T-helper 2 cell (primary cell): ENCODE results near the gene HES2.
"Not testable (repeated sequence)": the region's sequence is repeated elsewhere in the genome, so short reads cannot be mapped to it uniquely, and the experiment has no call there.

Experiments
- DNase-seq, 5 experiments: peaks; one replicate each; pipeline versions ENCODE4 v3.0.0 to v3.0.0-alpha.2; 2012 to 2022

Gene HES2

DNA sequence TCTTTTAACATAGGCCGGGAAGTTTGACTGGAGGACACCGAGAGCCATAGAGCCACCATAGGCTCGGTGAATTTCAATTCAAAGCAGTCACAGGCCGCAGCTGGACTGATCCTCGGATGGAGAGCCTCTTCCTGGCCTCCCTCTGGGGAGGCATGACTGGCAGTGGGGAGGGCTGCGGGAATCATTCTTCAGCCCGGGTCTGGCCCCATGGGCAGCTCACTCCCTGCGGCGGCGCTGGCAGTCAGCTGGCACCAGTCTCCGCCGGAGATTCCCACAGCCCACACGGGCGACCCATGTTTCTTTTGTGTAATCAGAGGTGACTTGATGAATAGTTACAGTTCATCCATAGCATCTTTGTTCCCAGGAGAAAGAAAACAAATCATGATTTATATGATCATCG lies 15.4 kb upstream of the HES2 start:
- no peak for DNase-seq

DNA sequence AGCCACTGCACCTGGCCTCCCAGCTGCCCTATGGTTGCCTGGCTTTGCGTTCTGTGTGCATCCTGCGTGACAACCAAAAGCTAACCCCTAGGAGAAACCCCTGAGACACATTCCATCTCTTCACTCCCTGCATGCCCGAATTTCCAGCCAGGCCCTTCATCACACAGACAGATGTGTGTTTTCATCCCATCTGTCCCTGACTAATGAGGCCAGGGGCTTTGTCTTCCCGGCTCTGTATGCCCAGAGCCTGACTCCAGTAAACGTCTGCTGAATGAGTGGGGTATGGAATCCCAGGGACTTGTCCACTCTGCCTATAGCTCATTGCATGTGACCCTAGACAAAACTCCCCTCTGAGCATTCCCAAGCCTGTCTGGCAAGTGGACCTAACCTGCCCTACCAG lies 14.5 kb upstream of the HES2 start:
- DNase-seq, result no peak

DNA sequence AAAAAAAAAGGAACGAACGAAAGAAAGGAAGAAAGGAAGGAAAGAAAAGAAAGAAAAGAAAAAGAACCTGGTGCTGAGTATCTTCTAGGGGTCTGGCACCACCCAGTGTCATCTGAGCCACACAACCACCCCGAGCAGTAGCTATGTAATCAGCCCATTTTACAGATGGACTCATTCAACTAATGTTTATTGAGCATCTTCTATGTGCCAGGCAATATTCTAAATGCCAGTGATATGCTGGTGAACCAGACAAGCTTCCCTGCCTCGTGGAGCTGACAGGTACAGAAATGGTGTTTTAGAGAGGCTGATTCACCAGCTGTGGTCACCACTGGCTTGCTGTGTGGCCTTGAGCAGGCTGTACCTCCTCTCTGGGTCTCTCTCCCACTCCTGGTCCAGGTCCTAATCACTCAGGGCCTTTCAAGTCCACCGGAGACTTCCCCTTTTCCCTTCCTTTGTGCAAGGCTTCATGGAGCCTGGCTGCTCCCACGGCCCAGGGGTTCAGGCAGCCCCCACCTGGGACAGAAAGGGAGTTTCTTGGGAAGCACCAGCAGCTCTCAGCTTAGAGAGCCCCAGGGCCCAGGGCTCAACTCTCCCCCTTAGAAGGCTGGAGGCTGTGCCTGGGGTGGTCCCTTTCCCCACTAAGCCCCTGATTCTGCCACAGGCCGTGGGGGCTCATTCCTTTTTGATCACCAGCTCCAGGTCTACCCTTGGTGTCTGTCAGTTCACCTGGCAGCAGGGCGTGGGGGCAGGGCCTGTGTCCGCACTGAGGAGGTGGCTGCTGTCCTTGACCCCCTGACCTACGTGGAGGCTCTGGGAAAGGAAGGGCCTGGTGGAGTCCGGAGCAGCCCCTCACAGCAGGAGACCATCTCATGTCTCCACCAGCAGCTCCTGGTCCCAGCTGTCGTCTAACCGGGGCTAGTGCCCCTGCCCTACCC lies 12.2 kb upstream of the HES2 start:
- not testable (repeated sequence) for DNase-seq

DNA sequence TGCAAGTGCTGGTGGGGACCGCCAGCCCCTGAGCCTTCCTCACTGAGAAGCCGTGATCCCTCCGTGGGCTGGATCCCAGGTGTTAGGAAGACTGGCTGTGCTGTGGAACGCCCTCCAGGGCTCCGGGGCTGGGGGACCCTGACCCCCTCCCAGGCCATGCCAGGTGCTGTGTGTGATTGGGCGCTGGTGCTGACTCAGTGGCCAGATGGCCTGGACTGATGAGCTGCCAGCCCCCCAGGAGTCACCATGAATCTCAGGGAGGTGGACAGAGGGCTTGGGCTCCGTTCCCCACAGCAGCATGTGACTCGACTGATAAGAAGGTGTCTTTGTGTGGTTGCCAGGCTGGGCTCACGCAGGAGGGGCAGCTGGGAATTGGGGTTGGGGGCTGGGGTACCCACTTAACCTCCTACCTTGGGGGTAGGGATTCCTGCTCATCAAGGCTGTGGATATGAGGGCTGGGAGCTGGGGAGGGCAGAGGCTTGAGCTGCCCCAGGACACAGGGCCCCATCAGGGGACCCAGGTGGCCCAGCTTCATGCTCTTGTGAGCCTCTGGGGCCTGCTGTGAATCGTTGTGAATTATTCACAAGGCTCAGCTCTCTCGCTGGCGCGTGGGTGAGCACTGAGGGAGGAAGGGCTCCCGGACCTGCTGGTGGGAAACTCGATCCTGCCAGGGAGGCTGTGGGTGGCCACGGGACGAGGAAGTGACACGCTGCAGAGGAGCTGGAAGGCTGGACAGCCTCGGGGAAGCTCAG lies 10.1 kb upstream of the HES2 start:
- DNase-seq, result not testable (repeated sequence)

DNA sequence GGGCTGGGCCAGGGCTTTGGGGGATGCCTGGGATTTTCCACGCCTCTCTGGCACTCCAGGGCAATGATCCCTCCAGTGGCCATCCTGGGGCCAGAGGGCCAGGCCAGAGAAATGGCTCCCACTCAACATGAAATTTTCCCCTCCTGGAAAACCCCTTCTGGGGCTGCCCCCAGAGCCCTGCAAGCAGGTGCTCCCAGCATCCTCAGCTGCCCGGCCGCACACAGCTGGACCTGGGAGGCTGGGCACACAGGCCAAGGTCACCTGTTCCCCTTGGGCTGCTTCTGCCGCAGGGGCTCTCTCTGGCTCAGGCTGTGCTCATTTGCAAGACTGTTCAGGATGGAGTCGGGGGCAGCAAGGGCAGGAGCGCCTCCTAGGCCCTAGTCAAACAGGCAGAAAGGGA lies 8.7 kb upstream of the HES2 start:
- not testable (repeated sequence) for DNase-seq

DNA sequence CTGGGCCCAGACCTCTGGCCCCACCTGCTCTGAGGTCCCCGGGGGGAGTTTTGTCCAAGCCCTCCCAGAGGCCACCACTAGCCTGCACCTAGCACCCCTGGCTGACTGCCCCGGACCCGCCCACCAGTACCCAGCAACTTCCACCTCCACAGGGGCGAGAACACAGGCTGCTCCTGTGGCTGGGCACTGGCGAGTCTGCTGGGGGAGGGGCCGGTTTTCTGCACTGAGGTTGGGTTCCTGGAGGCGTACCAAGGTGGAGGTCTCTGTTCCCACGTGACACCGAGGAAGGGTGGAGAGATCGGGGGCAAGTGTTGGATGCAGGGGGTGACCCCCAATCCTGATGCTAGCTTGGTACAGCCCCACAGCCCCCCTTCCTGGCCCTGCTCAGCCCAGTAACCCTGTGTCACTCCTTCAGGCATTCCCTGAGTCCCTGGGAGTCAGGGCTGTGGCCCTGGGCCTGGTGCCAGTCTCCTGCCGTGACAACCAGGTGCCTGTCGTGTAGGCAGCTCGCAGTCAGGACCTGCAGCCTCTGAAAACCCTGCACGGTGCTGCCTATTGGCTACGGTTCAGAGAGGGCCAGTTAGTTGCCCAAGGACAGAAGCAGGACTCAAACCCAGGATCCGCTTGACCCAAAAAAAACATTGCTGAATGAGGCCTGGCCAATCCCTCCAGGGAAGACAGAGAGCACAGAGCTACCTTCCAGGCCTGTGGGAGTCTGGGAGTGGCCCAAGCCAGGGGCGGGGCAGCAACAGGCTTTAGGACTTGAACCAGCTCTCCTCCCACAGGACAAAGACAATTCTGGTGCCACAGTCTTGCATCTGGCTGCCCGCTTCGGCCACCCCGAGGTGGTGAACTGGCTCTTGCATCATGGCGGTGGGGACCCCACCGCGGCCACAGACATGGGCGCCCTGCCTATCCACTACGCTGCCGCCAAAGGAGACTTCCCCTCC lies 8.0 kb upstream of the HES2 start:
- DNase-seq, result no peak

DNA sequence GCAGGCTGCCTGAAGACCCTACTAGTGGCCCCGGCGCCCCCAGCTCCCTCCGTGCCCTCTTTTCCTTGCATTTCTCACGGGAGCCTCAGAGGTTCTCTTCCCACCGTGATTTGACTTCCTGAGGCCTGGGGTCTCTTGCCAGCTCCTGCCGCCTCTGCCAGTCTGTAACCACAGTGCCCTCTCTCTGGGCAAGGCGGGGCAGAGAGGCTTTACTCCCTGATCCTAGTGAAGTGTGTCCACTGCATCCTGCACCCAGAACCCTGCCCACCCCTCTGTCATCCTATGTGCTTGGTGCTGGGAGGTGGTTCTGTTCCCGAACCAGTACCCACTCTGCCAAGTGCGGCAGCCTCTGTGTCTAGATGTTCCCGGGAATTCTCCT lies 7.2 kb upstream of the HES2 start:
- DNase-seq, result no peak

DNA sequence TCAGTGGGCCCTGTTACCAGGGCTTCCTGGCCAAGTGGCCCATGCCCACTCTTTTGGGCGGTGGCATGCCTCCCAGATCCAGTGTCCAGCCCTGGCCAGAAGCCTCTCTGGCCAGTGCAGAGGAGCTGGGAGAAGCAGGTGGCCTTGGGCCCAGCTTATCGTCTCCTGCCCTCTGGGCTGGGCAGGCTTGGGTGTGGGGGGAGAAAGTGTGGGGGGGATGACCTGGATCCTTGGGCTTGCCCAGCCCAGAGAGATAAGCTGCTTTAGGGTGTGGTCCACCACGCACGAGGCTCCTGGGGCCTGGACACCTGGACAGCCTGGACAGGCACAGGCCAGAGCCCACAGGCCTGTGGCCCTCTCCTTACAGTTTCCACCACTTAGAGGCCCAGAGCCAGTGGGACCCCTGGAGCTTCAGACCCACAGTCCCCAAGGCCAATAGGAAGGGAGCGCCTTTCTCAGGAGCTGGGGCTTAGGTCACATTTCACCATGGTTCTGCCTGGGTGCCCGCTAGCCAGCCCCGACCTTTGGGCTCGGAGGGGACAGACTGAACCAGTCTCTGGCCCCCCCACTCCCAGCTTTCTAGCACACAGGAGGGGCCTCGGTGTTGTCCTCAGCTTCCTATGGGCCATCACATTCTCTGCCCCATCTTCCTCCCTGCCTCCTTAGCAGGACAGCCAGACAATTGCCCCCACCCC lies 6.7 kb upstream of the HES2 start:
- DNase-seq, result no peak

DNA sequence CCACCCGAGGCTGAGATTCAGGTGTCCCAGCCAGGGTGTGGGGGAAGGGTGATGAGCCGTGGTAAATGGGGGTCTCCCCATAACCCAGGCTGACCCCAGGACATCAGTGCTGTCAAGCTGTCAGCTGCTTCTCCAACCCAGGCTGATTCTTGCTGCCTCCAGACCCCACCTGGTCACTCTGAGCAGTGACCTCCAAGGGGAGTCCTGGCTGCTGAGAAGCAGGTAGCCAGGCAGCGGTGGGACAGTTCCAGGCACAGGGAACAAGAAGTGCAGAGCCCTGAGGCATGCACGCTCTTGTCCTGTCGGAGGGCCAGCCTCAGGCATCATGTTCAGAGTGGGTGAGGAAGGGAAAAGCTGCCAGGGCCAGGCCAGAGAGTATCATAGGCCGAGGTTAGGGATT lies 5.9 kb upstream of the HES2 start:
- DNase-seq, result no peak

DNA sequence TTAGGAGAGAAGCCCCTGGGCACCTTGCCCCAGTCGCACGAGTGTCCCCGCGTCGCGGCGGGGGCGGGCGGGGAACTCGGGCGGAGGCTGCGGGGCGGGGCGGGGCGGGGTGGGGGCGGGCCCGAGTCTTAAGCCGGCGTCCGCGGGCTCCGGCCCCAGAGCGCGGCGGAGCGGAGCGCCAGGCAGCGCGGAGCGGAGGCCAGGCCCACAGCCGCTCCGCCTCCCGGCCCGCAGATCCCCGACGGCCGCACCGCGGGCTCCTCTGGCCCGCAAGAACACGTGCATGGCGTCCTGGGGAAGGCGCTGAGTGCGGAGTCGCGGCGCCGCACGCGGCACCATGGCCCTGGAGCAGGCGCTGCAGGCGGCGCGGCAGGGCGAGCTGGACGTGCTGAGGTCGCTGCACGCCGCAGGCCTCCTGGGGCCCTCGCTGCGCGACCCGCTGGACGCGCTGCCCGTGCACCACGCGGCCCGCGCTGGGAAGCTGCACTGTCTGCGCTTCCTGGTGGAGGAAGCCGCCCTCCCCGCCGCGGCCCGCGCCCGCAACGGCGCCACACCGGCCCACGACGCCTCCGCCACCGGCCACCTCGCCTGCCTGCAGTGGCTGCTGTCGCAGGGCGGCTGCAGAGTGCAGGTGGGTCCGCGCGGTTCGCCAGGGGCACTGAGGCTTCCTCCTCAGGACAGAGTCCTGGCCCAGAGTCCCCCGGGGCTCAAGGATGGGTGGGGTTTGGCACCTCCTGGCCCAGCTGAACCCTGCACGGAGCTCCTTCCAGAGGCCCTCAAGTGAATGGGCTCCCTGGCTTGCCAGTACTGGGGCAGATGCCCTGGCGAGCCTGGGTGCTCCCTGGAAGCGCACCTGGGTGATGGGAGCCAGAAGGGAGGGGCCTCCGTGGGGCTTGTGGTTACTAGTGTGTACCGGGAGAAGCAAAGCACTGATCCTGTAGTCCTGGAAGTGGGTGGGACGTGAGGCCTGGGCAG lies 5.2 kb upstream of the HES2 start, which contains the start of gene ESPN:
TSS of gene ESPN (plus strand) at position 158 of the 975 bp plus-strand sequence. CDS start at position 338, 180 bp downstream.
- no peak for DNase-seq

DNA sequence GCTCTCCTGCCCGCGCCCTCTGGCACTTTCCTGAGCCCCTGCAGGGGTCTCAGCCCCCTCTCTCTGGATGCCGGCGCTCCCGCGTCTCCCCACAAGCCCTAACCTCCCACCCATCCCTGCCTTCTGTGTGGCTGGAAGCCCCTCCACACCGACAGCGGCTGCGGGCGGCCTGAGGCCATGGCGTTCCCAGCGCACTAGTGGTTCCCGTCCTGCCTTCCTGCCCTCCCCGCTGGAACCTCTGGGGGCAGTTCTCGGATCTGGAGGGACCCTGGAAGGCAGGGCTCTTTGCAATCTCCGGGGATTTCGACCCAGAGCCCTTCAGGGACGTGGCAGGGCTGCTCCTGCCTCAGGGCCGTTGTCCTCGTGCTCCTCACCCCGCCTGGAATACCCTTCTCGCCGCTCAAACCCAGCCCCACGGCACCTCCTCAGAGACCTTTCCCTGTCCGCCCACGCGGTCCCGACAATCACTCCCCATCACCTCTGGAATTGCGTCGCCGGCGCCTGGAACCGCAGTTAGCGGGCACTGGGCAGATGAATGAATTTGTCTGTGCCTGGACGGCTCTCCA lies 4.4 kb upstream of the HES2 start:
- no peak for DNase-seq

DNA sequence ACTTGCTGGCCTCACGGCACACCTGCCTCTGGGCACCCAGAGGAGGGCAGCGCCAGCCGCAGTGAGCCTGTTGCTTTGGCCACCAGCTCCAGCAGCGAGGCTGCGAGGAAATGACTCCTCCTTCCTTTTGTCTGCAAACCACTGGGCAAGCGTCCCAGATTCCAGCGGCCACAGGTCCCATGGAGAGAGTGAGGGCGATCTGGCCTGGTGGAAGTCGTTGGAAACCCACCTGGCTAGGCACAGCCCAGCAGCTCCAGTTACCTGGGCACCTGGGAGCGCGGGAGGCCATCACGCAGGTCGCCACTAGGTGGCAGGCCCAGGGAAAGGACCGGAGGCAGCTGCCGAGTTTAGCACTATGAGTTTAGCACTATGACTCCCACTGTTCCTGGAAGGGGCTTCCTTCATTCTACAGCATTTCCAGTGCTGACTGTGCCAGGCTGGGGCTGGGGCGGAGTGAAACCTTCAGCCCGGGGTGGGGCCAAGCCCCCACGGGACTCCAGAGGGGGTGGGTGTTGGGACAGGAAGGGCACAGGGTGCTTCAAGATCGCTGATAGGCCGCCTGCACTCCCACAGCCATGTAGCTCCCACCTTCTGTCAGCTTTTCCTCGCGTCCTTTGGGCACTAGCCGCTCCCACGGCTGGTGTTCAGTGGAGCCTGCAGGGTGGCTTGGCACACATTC lies 3.7 kb upstream of the HES2 start:
- DNase-seq, result peak; percentile 43 to 65 (median 55)

DNA sequence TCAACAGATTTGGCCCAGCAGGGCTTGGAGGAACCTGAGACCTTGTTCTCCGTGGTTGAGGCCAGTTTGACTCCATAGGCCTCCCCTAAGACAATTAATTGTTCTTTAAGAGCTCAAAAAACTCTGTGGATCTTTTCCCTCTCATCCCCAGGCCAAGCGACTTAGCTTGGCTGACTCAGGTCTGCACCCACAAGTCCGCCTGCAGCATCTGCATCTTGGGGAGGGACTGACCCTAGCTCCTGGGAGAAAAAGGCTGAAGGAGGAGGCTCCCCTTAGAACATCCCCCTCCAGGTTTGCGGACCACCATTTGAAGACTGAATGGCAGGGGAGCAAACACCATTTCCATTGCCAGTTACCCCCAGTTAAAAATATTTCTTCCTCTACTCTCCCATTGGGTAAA lies 1.5 kb upstream of the HES2 start:
- DNase-seq, result no peak

DNA sequence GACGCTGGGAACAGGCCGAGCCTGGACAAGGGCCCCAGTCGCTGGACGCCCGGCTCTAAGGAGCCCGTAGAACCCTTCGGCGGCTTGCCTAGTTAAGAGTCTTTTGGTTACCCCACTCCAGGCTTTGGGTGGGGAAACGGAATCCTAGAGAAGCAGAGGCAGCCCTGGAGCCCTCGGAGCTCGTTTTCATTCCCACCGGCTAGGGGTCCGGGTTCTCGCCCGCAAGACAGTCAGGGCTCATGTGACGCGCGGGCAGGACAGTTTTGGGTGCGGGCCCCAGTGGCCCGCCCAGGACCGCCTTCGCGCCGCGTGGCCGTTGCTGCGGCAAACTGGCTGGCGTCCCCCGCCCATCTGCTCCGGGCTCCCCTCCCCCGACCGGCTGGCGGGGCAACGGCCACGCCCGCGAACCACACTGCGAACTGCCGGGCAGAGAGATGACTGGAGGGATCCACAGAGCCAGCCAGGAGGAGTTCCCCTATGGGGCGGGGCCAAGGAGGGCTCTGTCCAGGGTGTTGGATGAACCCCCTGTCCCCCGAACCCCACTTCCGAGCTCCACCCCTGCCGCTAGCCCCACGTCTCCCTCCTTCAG lies 829 bp upstream of the HES2 start:
- DNase-seq, result no peak

DNA sequence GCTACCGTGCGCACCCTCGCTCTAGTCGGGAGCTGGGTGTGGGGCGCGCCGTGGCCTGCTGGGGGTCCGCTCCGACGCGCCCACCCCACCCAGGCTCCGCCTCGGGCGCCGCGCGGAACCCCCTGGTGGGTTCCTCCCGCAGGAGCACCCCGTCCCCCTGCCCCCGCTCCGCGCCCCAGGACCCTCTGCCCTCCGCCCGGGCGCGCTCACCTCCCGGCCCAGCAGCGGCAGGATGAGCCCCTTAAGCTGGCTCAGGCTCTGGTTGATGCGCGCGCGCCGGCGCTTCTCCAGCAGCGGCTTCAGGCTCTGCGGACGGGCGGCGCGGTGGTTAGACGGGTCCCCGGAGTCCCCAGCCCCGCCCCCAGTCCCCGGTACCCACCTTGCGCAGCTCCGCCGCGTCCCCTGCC lies 319 bp downstream of the HES2 start:
- DNase-seq, result peak in 1 of 5 experiments; percentile 22

DNA sequence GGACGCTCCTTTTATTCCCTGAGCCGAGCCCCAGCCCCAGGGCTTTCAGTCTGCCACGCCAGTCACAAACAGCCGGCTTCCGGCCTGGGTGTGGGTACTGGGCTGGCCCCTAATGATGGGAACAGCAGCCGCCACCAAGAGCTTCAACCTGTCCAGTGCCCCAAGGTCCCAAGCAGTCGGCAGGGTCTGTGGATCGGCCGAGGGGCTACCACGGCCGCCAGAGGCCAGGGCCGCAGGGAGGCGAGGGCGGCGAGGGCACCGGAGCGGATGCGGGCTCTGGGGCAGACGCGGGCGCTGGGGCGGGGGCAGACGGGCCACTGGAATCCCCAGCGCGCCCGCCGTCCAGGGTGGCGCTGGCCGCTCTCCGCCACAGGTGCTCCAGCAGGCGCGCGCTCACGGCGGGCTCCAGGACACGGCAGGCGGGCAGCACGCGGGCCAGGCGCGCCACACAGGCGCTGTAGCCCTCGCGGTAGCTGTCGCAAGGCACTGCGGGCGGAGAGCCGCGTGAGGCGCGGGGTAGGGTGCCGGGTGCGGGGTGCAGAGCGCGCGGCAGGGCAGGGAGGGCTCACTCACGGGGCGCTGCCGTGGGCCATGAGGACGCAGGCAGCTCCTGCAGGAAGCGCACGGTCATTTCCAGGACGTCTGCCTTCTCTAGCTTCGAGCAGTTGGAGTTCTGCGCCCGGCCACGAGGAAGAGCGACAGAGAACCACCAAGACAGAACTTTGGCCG lies 887 bp downstream of the HES2 start:
- no peak for DNase-seq

DNA sequence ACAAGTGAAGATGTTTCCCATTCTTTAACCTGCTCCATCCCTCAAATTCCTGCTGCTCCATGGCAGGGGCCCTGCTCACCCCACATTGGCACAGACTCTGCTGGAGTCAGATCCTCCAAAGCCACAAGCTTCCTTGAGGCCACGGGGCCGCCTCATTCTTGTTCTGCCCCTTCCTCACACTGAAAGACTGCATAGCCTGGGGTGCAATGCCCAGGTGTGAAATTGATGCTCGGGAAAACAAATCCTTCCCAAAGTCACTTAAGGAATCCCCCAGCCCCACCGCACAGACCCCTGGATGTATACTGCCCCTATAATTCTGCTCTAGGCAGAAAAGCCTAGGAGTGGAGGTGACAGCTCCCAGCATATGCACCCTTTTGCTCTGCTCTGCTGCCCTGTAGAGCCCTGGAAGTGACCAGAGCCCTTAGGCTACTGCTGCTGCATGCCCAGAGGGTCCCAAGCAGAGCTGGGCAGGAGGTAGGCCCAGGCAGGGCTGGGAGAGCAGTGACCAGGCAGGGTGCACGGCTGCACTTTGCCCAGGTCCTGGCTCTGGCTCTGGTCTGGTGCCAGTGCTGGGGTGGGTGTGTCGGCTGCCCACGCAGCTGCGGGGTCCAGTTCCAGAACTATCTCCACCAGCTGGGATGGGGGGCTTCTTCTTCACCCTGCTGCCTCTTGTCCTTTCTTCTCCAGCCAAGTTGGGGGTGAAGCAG lies 1.6 kb downstream of the HES2 start:
- no peak for DNase-seq

DNA sequence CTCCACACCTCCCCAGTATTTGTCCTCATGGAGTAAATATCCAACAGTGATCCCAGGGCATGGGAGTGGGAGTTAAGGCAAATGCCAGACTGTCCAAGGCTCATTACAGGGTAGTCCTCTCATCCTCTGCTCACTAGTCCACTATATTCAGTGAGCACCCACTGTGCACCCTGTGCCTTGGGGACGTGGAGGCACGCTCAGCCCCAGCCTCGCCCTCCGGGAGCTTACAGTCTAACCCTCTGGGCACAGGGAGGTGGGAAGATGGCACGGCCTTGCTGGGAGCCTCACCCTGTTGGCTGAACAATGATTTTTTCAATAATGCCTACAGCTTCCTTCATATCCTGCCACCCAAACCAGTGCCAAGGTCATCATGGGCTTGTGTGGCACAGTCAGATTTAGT lies 2.8 kb downstream of the HES2 start:
- no peak for DNase-seq
